Activated B cell treated with CpG ODN at 0.5 μM for 24 hours (primary cell): ENCODE results near the gene DIP2A. TPM values are rescaled to one million over a fixed set of nuclear protein-coding genes. Genes with fewer than 3 reads are reported as not detected.

Experiments used
- ATAC-seq: fragments of 200-7000 bp; cut with Tn5 transposase; one replicate; pipeline ENCODE4 v1.10.0; 2021; ENCODE audit warnings: low read depth, mild to moderate bottlenecking, moderate library complexity
- CTCF ChIA-PET: fragments of 350-600 bp; sonication (Branson Sonifier 250); formaldehyde crosslinking; loops from one replicate; lab custom pipeline; 2021; ENCODE audit warnings: antibody characterized with exemption; lab: Charles Lee
- POLR2A ChIA-PET: fragments of 350-600 bp; sonication (Branson Sonifier 250); formaldehyde crosslinking; loops from one replicate; lab custom pipeline; 2021; ENCODE audit warnings: antibody characterized with exemption; lab: Charles Lee
- DNase-seq: peaks from one replicate; pipeline ENCODE4 v3.0.0; 2022
- H3K27ac Mint-ChIP-seq: one replicate; pipeline ENCODE4 v1.8.0; 2020; ENCODE audit warnings: mixed read lengths
- H3K27me3 Mint-ChIP-seq: one replicate; pipeline ENCODE4 v1.8.0; 2021; ENCODE audit warnings: mixed read lengths
- H3K36me3 Mint-ChIP-seq: one replicate; pipeline ENCODE4 v1.8.0; 2021; ENCODE audit warnings: low read depth, mixed read lengths
- H3K4me1 Mint-ChIP-seq: one replicate; pipeline ENCODE4 v1.8.0; 2021; ENCODE audit warnings: mixed read lengths
- H3K4me3 Mint-ChIP-seq: one replicate; pipeline ENCODE4 v1.8.0; 2020; ENCODE audit warnings: mild to moderate bottlenecking, mixed read lengths
- H3K9me3 Mint-ChIP-seq: one replicate; pipeline ENCODE4 v1.8.0; 2020; ENCODE audit warnings: mixed read lengths
- intact Hi-C: fragments of 100-400 bp; cut with micrococcal nuclease; formaldehyde crosslinking; loops from one replicate; pipeline ENCODE4 v1.15.1; 2024
- total RNA-seq: library from RNA; stranded (reverse); gene quantifications from 2 replicates; pipeline ENCODE4 v1.2.3, GENCODE V29; 2022
- TF ChIP-seq, protein P1 (sequence below): fragments of 200-600 bp; IDR thresholded peaks from one replicate; pipeline ENCODE4 v1.8.0; 2022; ENCODE audit warnings: antibody characterized with exemption, mild to moderate bottlenecking

DIP2A gene
- total RNA-seq, 1 donor from 2014 or later, result 32.1 TPM

DNA sequence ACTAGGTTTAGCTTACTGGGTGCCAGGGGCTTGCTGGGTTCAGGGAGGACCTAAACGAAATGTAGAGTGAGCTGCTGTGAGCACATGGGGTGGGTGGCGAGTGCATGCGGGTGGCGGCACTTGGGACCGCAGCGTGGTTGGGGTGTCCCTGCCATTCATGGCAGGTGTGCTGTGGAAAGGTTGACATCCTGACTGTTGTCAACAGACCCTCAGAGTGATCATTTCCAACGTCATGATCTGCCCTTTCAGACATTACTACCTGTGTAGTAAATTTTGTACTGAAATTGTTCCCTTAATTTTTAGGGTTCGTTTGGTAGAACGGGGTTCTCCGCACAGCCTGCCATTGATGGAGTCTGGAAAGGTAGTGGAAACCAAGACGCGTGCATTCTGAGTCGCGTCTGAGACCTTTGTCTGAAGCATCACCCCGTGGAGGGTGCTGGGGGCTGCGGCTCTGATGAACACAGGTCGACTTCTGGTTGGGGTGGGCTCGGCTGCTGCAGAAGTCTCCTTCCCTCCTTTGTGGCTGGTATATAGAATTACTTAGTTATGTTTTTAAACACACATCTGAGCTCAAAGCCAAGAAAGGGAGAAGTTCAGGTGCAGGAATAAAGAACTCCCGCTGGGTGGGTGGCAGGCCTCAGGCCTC is 102.9 kb downstream of the DIP2A start:
- TF ChIP-seq, protein P1, sequence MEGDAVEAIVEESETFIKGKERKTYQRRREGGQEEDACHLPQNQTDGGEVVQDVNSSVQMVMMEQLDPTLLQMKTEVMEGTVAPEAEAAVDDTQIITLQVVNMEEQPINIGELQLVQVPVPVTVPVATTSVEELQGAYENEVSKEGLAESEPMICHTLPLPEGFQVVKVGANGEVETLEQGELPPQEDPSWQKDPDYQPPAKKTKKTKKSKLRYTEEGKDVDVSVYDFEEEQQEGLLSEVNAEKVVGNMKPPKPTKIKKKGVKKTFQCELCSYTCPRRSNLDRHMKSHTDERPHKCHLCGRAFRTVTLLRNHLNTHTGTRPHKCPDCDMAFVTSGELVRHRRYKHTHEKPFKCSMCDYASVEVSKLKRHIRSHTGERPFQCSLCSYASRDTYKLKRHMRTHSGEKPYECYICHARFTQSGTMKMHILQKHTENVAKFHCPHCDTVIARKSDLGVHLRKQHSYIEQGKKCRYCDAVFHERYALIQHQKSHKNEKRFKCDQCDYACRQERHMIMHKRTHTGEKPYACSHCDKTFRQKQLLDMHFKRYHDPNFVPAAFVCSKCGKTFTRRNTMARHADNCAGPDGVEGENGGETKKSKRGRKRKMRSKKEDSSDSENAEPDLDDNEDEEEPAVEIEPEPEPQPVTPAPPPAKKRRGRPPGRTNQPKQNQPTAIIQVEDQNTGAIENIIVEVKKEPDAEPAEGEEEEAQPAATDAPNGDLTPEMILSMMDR, result no peak
- no peak overlapping the region for H3K4me3 Mint-ChIP-seq
- CTCF ChIA-PET, result no interaction called here
- H3K36me3 Mint-ChIP-seq, result peaks cover 79% of the 10 kb centered on the region
- no peaks in the 10 kb centered on the region for H3K9me3 Mint-ChIP-seq
- POLR2A ChIA-PET, result no interaction called here
- peaks cover 25% of the 10 kb centered on the region for H3K4me1 Mint-ChIP-seq
- H3K27ac Mint-ChIP-seq, result no peak overlapping the region
- intact Hi-C loops, result no loop called here
- ATAC-seq (no peak), DNase-seq (no peak)
- no peaks in the 10 kb centered on the region for H3K27me3 Mint-ChIP-seq

DNA sequence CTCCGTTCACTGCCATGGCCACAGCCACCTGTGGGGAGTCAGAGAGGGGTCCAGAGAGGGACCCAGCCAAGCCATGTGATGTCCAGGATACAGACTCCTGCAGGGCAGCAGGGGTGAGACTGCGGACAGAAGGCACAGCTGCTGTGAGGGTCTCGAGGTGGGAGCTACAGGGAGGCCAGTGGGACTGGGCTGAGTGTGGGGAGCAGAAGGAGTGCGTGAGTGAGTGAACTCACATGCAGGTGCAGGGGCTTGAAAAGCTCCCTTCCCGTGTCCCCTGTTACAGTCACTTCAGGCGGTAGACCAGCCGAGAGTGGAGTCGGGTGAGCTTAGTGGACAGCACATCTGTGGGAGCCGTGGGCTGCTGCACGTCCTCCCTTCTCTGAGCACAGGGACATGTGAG is 103.8 kb downstream of the DIP2A start:
- ATAC-seq (no peak), DNase-seq (no peak)
- Mint-ChIP-seq H3K9me3 (no peaks in the 10 kb centered on the region), H3K36me3 (peaks cover 78% of the 10 kb centered on the region), H3K27ac (no peak overlapping the region), H3K27me3 (no peaks in the 10 kb centered on the region), H3K4me1 (peaks cover 25% of the 10 kb centered on the region), H3K4me3 (no peak overlapping the region)
- POLR2A ChIA-PET, result no interaction called here
- TF ChIP-seq, protein P1, result no peak
- CTCF ChIA-PET, result no interaction called here
- intact Hi-C loops, result no loop called here

GRCh38 chr21:46562964-46563607 is 104.4 kb downstream of the DIP2A start:
- ChIA-PET POLR2A (no interaction called here), CTCF (no interaction called here)
- ATAC-seq (no peak), DNase-seq (no peak)
- Mint-ChIP-seq H3K36me3 (peaks cover 79% of the 10 kb centered on the region), H3K27ac (no peak overlapping the region), H3K4me3 (no peak overlapping the region), H3K9me3 (no peaks in the 10 kb centered on the region), H3K4me1 (peaks cover 25% of the 10 kb centered on the region), H3K27me3 (no peaks in the 10 kb centered on the region)
- intact Hi-C loops, result no loop called here
- TF ChIP-seq, protein P1, result no peak

GRCh38 chr21:46564391-46564790 is 105.7 kb downstream of the DIP2A start:
- H3K36me3 Mint-ChIP-seq, result peaks cover 86% of the 10 kb centered on the region
- H3K27ac Mint-ChIP-seq, result no peak overlapping the region
- POLR2A ChIA-PET, result no interaction called here

GRCh38 chr21:46567348-46567747 is 108.7 kb downstream of the DIP2A start:
- ChIA-PET CTCF (no interaction called here), POLR2A (no interaction called here)
- Mint-ChIP-seq H3K27ac (no peak overlapping the region), H3K9me3 (peaks cover 3% of the 10 kb centered on the region), H3K4me3 (no peak overlapping the region), H3K4me1 (peaks cover 7% of the 10 kb centered on the region), H3K27me3 (no peaks in the 10 kb centered on the region), H3K36me3 (peaks cover 79% of the 10 kb centered on the region)
- ATAC-seq, result no peak
- intact Hi-C loops, result no loop called here
- no peak for DNase-seq
- TF ChIP-seq, protein P1, result no peak

More at GRCh38 chr21:46564391-46564790, 105.7 kb downstream of the DIP2A start:
- intact Hi-C loops, result no loop called here
- Mint-ChIP-seq H3K4me3 (no peak overlapping the region), H3K4me1 (peaks cover 21% of the 10 kb centered on the region), H3K27me3 (no peaks in the 10 kb centered on the region), H3K9me3 (no peaks in the 10 kb centered on the region)
- no peak for ATAC-seq
- TF ChIP-seq, protein P1, result no peak
- CTCF ChIA-PET, result no interaction called here
- DNase-seq, result no peak
